ENCODE data around the gene MRPL14.

- TF ChIP-seq CTCF (IDR thresholded peaks at IDR 0.05 in 4 of 5, conservative IDR thresholded peaks at IDR 0.05 in 1 of 5) (no peak), POLR2A (IDR thresholded peaks at IDR 0.05) (no peak)
Observed at GRCh38 chr6:44152533-44152932, 25.3 kb upstream of the MRPL14 start.

Measured in gastrocnemius medialis (tissue), 4 donors.